Embryonic facial prominence (tissue), 1 donor: Measurements from ENCODE around the gene CCNF.
"Not testable (repeated sequence)": the region's sequence is repeated elsewhere in the genome, so short reads cannot be mapped to it uniquely, and the experiment has no call there.

ENCODE experiments used
- DNase-seq: peaks from one replicate; pipeline ENCODE4 v3.0.0-alpha.2; 2016; ENCODE audit errors: extremely low spot score

The CCNF gene

GRCh38 chr16:2428051-2428783 lies 1.0 kb upstream of the CCNF start:
- DNase-seq = no peak

DNA sequence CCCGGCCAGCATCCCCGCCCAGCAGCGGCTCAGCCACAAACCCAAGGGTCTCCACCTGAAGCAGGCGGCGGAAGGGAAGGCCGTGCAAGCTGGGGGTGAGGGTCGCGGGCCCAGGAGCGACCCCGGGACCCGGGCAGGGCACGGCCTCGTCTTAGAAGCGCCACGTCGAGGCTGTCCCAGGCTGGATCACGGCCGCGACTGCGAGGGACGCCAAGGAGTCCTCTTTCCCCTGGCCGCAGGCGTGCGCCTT lies 538 bp upstream of the CCNF start:
- DNase-seq = no peak

DNA sequence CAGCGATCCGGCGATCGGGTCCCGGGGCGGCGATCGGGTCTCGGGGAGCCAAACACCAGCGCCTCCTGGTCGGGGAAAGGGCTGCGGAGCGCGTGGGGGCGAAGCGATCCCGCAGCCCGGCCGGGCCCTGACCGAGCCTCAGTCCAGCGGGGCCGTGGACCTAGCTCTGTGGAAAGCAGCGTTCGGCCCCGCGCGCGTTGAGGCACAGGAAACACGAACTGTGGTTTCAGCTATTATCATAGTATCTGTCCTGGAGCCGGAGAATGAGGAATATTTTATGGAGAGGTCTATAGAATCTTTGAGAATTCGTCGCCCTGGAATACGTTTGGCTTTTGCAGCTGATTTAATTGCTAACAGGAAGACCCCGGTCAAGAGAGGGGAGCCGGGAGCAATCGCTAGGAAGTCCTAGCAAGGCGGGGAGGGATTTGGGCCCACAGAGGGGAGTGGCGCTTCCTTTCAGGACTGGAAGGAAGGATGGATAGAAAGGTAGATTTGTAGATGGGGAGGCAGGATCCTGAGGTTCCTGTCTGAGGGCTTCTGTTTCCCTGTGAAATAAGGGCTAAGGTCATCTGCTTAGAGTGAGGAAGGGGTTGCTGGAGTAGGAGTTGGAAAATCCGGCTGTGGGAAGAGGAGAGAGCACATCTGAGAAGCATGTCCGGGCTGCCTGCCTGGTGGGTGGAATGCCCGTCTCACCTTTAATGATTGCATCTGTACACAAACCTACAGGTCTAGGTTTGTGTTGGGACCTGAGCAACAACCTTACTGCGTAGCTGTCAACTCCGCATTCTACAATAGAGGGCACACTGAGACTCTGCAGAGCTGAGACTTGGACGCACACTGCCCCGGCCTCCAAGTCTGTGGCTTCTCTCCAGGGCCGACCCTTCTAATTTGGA lies 770 bp downstream of the CCNF start:
- no peak for DNase-seq

DNA sequence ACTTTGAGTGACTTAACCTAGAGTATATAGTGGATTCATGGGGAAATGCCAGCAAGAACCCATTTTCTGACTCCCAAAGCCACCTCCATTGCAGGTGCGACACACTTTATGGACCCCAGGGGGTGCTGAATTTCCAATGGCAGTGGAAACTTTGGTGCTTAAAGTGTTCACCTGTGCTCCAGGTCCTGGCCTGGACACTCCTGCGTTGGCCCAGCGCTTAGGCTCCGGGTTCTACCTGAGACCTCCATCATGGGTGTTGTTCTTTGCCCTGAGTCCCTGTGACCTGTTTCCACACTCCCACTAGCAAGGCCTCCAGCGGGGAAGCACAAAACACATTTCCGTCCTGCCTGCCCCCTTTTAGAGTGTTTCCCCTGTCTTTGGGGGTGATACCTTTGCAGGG lies 3.0 kb downstream of the CCNF start:
- DNase-seq = no peak

DNA sequence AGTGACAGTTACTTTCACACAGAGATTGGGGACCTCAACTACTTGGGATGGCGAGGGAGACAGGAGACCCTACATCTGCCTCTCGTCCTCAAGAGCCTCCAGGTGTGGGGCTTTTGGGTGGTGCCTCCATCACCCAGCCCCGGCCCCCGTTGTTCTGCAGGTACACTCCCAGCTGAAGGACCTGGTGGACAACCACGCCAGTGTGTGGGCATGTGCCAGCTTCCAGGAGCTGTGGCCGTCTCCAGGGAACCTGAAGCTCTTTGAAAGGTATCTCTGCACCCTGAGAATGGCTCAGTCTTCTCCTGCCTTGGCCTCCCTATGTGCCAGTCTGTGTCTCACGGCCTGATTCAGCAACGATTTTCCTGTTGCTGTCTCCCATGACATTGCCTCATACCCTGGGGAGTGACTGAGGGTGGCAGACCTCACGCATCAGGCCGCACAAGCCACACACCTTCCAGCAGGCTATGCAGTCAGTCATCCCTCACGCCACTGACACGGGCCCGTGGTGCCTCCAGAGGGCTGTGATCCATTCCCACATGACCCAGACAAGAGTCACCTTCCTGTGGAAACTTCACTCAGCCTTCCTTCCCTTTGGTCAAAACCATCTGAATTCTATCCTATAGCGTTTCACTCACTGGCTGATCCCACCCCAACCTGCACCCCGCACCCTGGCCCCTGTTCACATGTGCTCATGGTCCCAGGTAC lies 3.7 kb downstream of the CCNF start:
- no peak for DNase-seq

- DNase-seq = not testable (repeated sequence)
Observed at GRCh38 chr16:2435236-2435635, 6.0 kb downstream of the CCNF start.

DNA sequence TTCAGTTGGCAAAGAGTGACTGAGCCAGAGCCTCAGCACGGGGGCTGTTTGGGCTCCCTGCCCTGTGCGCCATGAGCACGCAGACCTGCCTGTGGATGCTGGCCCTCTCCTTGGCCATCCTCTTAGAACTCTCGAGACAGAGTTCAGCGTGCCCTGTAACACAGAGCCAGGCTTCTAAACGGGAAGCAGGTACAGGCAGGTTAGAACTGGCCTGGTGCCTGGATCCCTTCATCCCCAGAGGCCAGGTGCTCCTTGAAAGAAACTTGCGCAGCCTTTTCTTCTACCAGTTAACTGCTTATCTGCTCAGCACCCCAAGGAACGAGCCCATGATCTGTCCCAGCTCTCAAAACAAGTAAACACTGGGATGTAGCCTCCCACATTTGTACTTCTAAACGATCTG lies 6.9 kb downstream of the CCNF start:
- no peak for DNase-seq

DNA sequence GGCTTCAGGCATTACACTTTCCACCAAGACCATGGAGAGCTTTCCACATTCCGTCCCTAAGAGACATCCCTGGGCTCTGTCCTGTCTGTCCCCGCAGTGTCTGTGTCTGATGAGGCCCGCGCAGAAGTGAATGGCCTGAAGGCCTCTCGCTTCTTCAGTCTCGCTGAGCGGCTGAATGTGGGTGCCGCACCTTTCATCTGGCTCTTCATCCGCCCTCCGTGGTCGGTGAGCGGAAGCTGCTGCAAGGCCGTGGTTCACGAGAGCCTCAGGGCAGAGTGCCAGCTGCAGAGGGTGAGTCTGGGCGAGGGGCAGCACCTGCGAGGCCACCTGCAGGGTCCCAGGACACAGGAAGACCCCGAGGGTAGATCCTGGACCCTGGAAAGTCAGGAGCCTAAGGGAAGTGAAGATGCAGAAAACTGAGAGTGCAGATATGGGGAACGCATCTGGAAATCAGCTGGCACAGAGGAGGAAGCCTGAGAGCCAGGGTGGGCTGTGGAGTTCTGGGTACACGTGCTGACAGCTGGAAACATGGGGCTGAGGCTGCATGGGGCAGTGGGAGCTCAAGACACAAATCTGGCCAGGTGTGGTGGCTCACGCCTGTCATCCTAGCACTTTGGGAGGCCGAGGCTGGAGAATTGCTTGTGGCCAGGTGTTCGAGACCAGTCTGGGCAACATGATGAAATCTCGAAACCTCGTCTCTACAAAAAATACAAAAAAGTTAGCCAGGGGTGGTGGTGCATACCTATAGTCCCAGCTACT lies 8.0 kb downstream of the CCNF start:
- no peak for DNase-seq

DNA sequence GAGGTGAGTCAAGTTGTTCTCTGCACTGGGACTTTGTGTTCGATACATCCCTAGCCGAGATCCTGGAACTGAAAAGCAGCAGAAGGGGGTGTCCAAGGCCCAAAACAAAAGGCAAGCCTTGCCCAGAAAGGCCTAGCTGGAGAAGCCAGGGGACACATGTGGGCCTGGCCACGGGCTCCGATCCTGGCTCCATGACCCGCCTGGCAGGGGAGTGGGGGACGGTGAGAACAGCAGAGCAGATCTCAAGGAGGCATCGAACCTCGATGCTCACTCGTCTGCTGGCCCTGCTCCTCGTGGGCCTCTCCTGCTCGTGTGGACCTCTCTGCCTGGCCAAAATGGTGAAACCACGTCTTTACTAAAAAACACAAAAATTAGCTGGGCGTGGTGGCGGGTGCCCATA lies 8.9 kb downstream of the CCNF start:
- DNase-seq = no peak

DNA sequence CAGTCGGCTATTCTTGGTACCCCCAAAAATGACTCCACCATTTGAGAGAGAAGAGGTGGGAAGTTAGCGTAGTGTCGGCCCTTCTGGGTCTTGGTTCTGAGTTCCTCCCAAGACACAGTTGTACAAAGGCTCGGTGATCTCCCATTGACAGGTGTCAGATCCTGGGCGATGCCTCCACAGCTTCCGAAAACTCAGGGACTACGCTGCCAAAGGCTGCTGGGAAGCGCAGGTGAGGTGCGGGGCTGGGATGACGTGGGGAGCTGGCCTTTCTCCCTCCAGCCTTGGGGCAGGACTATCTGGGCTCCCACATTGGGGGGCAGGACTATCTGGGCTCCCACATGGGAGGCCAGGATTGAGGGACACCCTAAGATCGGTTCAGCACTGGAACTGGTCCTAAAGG lies 10.4 kb downstream of the CCNF start:
- DNase-seq = no peak

DNA sequence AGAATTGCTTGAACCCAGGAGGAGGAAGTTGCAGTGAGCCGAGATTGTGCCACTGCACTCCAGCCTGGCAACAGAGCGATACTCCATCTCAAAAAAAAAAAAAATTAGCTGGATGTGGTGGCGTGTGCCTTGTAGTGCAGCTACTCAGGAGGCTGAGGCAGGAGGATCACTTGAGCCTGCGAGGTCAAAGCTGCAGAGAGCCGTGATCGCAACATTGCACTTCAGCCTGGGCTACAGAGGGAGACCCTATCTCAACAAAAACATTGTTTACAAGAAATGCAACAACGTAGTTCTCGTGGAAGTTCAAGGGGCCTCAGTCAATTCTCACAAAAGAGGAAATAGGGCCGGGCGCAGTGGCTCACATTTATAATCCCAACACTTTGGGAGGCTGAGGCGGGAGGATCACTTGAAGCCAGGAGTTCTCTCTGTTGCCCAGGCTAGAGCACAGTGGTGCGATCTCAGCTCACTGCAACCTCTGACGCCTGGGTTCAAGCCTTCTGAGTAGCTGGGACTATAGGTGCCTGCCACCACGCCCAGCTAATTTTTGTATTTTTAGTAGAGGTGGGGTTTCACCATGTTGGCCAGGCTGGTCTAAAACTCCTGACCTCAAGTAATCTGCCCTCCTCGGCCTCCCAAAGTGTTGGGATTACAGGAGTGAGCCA lies 12.0 kb downstream of the CCNF start:
- not testable (repeated sequence) for DNase-seq

GRCh38 chr16:2443555-2443954 lies 14.3 kb downstream of the CCNF start:
- no peak for DNase-seq

DNA sequence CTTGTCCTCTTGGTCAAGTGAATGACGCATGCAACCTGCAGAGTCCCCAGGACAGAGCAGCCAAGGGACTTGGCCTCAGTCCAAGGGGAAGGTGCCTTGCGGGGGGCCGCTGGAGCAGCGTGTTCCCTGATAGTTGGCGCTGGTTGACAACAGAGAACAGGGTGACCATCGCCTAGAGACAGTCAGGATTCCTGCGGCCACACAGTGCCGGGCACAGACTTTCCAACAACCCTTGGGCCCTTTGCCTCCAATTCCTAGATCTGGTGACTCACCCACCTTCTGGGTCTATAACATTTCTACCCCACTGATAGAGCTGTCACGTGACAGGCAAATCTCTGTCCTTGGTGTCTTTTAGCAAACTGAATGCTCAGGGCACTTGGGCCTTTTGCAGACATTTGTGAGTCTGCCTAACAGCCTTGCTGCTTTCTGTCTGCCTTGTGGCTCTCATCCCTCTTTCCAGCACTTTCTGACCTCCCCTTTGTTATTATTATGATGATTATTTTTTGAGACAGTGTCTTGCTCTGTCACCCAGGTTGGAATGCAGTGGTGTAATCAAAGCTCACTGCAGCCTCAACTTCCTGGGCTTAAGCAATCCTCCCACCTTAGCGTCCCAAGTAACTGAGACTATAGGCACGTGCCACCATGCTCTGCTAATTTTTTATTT lies 18.8 kb downstream of the CCNF start:
- no peak for DNase-seq

DNA sequence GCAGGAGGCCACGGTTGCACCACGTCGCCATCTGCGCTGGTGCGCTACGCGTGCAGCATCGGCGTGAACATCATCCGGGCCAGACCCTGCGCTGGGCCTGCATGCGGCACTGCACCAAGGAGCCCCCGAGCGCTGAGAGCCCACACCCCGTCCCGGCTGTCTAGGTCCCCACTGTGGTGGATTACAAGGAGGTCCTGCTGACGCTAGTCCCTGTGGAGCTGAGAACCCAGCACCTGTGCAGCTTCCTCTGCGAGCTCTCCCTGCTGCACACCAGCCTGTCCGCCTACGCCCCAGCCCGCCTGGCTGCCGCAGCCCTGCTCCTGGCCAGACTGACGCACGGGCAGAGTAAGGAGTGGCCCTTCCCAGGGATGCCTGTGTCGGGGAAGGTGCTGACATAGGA lies 19.9 kb downstream of the CCNF start:
- DNase-seq = no peak

- DNase-seq = no peak
Observed at GRCh38 chr16:2450535-2450934, 21.3 kb downstream of the CCNF start.

DNA sequence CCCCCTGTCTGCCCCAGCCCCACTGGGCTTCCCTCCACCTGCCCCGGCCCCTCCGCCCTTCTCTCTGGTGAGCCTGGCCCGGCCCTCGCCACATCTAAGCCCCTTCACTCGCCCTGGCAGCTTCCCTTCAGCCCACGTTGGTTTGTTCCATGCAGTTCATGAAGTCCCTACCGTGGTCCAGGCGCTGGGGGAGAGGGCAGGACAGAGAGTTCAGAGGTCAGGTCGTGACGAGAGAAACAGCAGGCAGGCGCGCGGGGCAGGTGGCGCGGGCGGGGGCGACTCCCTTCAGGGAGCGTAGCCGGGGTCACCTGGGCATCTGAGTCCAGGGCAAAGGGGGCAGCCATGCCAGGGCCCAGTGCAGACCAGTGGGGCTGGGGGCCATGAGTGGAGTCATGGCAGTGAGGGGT lies 21.7 kb downstream of the CCNF start:
- DNase-seq = no peak

DNA sequence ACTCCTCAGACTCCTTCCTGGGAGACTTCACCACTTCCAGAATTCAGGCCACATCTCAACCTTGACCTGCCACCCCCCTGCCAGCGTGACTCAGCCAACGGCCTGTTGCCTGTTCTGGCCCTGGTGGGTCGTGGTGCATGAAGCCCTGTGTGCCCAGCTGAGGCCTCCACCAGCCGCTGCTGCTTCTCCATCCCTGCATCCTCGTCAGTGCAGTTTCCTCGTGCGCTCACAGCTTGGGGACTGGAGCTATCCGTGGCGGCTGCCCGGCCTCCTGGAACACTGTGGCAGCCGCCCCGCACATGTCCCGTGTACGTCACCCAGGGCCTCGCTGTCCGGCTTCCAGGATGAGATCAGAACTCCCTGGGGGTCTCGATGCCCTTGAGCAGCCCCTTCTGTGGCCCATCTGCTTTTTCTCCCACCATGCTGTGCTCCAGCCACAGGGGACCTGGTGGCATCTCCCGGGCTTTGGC lies 22.6 kb downstream of the CCNF start:
- DNase-seq = no peak

- DNase-seq = no peak
Observed at GRCh38 chr16:2452650-2453049, 23.4 kb downstream of the CCNF start.

- DNase-seq = no peak
Observed at GRCh38 chr16:2455081-2455845, 26.0 kb downstream of the CCNF start.

DNA sequence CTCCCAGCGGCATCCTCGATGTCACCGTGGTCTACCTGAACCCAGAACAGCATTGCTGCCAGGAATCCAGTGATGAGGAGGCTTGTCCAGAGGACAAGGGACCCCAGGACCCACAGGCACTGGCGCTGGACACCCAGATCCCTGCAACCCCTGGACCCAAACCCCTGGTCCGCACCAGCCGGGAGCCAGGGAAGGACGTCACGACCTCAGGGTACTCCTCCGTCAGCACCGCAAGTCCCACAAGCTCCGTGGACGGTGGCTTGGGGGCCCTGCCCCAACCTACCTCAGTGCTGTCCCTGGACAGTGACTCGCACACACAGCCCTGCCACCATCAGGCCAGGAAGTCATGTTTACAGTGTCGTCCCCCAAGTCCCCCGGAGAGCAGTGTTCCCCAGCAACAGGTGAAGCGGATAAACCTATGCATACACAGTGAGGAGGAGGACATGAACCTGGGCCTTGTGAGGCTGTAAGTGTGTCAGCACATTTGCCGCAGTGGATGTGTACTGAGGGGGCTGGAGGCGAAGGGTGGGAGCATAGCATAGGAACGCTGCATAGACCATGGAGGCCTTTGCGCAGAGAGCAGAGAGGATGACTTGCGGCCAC lies 27.4 kb downstream of the CCNF start:
- no peak for DNase-seq
